Activated effector memory CD4-positive, alpha-beta T cell treated with Interleukin-2 at 50 U/mL for 16 hours (primary cell): ENCODE data around the gene CYP27C1.
"Not testable (repeated sequence)": the region's sequence is repeated elsewhere in the genome, so short reads cannot be mapped to it uniquely, and the experiment has no call there.

Experiments used
- DNase-seq: peaks from one replicate; pipeline ENCODE4 v3.0.0-alpha.2; 2020

Gene CYP27C1

DNA sequence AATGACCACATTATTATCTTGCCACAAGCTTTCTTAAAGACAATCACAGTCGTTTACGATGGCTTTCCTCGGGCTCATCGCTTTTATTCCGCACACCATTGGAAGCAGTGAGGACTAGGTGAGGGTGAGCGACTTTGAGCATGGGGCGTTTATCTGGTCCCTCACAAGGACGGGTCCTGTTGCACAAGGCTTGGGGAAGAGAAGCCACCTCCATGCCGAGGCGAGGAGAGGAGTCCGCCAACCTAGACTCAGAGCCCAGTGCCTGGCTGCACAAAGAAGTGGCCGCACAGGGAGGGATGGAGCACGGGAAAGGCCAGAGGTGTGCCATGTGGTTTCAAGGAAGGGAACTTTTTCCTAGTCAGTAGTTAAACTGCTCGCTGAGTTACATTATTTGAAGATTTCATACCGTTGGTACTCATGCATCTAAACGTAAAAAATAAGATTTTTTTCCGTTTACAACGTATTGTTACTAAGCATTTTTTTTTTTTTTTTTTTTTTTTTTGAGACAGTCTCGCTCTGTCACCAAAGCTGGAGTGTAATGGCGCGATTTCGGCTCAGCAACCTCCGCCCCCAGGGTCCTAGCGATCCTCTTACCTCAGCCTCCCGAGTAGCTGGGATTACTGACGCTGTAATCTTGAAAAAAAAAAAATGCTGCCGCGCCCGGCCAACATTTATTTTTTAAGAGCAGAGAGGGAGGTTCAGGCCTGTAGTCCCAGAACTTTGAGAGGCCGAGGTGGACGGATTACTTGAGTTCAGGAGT is 849 bp upstream of the CYP27C1 start:
- DNase-seq, result no peak

DNA sequence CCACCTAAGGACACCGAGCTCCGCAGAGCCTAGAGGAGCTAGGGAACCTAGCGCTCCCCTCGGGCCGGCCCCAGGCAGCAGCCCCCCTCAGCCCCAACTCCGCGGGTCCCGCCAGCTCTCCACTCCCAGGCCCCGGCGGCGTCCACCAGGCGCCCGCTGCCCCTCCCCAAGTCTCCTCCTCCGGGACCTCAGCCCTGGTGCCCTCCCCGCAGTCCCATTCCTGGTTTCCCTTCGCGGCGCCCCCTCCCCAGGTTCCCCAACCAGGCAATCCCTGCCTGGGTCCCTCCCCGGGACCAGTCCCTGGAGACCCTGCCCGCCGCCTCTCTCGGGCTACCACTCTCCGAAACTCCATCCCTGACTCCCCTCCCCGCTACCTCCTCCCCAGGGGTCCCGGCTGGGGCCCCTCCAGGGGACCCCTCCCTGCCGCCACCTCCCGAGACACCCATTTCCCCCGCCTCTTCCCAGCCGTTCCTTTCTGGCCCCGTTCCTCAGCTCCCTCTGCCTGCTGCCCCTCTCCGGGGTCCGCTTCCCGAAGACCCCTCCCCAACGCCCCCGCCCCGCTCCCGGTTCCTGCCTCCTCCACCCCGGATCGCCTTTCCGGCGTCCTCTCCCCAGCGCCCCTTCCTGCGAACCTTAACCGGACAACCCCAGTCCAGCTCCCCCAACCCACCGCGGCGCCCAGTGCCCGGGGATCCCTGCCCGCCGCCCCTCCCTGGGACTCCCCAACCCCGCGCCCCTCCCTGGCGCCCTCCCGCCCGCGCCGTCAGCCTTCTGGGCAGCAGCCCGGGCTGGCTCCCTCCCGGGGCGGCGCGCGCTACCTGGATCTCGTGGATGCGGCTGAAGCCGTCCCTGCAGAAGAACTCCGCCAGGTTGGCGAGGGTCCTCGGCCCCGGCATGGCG is 678 bp downstream of the CYP27C1 start:
- DNase-seq, result no peak

- DNase-seq, result no peak
Observed at GRCh38 chr2:127218812-127219170, 1.3 kb downstream of the CYP27C1 start.

DNA sequence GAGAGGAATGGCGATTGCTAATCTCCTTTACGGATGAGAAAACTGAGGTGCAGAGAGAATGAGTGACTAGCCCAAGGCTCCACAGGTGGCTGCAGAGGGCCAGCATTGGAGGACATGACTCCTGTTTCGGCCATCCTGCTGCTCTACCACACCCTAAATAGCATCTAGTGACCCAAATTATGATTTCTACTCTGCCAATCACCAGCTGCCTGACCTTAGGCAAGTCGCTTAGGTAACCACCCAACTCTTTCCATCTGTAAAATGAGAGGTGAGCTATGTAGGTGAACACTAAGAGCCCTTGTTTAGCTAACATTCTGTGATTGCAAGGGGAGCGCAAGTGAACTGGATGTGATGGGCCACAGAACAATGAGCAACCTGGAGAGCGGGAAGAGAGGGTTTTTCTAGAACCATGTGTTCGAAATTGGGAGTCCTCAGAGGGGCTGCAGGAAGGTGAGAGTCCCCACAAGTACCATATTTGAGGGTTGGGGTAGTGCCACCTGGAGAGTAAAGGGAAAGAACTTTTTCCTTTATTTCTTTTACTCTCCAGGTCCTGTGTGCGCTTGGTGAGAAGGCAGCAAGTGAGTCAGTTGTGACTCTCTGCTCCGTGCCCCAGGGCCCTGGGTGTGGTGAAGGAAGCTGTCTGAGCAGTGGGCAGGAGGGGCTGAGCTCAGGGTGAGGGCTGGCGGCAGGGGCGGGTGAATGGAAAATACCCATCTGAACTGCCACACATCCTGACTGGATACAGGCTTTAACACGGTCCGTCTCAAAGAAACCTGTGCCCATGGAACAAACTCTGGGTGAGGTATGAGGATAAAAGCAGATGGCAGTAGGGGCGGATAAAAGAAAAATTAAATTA is 2.4 kb downstream of the CYP27C1 start:
- DNase-seq, result no peak

DNA sequence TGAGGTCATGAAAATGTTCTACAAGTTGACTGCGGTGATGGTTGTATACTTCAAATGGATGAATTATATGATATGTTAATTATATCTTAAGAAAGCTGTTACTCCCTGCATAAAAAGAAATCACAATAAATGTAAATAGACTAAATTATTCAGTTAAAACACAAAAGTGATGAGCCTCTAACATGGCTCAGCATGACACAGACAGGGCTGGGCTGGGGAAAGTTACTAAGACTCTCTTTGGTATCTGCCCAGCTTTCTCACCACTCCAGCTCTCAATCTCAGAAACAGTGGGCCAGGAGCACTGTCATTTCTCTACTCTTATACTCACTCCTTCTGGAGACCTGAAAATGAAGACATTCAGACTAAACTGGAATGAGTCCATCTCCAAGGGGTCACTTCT is 3.5 kb downstream of the CYP27C1 start:
- no peak for DNase-seq

- no peak for DNase-seq
Observed at GRCh38 chr2:127216095-127216494, 4.0 kb downstream of the CYP27C1 start.

DNA sequence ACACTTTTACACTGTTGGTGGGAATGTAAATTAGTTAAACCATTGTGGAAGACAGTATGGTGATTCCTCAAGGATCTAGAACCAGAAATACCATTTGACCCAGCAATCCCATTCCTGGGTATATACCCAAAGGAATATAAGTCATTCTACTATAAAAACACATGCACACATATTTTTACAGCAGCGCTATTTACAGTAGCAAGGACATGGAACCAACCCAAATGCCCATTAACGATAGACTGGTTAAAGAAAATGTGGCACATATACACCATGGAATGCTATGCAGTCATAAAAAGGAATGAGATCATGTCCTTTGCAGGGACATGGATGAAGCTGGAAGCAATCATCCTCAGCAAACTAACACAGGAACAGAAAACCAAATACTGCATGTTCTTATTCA is 5.9 kb downstream of the CYP27C1 start:
- not testable (repeated sequence) for DNase-seq

GRCh38 chr2:127208313-127208712 is 11.8 kb downstream of the CYP27C1 start:
- no peak for DNase-seq

- no peak for DNase-seq
Observed at GRCh38 chr2:127205218-127206125, 14.6 kb downstream of the CYP27C1 start.

DNA sequence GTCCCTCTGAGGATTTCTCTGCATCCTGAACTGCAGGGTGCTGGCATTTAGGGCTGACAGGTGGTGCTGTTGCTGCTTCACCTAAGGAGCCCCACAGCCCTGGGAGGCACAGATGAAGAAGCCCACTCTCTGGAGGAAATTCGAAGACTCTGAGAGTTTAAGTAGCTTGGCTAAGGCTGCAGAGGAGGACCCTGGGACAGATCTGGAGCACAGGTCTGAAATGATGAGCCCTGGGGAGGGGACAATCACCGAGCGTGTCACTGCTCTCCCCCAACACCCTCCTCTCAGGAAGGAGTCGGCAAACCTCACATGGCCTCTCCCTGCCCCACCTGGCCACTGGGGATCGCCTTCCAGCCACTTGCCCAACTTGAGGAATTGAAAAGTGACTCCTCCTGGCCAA is 18.6 kb downstream of the CYP27C1 start:
- DNase-seq, result no peak

- DNase-seq, result no peak
Observed at GRCh38 chr2:127200962-127201361, 19.1 kb downstream of the CYP27C1 start.

DNA sequence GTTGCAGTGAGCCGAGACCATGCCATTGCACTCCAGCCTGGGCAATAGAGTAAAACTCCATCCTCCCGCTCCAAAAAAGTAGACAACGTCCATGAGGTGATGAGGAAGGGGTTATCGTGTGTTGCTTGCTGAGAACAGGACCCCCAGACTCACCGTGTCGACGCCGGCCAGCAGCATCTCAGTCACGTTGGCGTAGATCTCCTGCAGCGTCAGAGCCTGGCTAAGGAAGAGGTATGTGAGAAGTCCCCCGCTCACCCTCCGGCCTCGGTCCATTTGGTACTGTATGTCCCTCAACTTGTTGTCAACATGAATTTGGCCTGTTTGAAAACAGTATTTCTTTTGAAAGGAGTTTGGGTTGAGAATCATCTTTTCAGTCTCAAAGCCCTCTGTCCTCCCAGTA is 20.9 kb downstream of the CYP27C1 start:
- no peak for DNase-seq

GRCh38 chr2:127197475-127198385 is 22.4 kb downstream of the CYP27C1 start:
- peak; percentile 28 for DNase-seq

DNA sequence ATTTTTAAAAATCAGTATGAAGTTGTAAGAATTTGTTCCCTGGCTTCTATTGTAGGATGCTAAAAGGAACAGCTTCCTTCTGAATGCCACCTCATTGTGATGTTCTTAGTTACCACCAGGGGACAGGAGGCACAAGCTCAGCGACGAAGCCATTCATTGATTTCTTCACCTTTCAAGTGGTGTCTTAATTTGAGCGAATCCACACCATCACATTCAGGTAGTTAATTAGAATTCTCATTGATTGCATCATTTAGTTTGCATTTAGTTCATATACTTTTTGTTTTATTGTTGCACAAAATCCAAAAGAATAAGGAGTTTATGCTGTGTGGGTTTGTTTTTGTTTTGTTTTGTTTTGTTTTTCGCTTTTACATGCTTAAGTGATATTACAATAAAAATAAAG is 23.1 kb downstream of the CYP27C1 start:
- DNase-seq, result no peak

GRCh38 chr2:127196549-127196948 is 23.6 kb downstream of the CYP27C1 start:
- no peak for DNase-seq

- DNase-seq, result no peak
Observed at GRCh38 chr2:127195140-127196074, 24.7 kb downstream of the CYP27C1 start.

- no peak for DNase-seq
Observed at GRCh38 chr2:127194447-127194846, 25.7 kb downstream of the CYP27C1 start.

GRCh38 chr2:127193967-127194280 is 26.2 kb downstream of the CYP27C1 start:
- no peak for DNase-seq

GRCh38 chr2:127193164-127193966 is 26.7 kb downstream of the CYP27C1 start:
- DNase-seq, result no peak
